PC-9 (cell line): ENCODE results near the gene PLXNA3. TPM values are rescaled to one million over a fixed set of nuclear protein-coding genes. Genes with fewer than 3 reads are reported as not detected.

Experiments used
- BruUV-seq: library from RNA; stranded (reverse); fragments of 400-500 nt; replicated peaks from 2 replicates; lab custom pipeline; 2021; lab: Mats Ljungman, UMichigan
- CTCF ChIA-PET: fragments of 300-600 bp; sonication (Branson Sonifier 250); formaldehyde crosslinking; loops from one replicate; lab custom pipeline; 2022; ENCODE audit warnings: antibody characterized with exemption; lab: Charles Lee
- POLR2A ChIA-PET: fragments of 300-600 bp; sonication (Branson Sonifier 250); formaldehyde crosslinking; loops from one replicate; lab custom pipeline; 2022; ENCODE audit warnings: antibody characterized with exemption; ENCODE audit not compliant: unreplicated experiment; lab: Charles Lee
- DNase-seq, 2 experiments: peaks; one replicate each; pipeline versions ENCODE4 v3.0.0 to v3.0.0-alpha.2; 2015 to 2022; ENCODE audit warnings: mixed read lengths in 1 of 2
- H2AFZ ChIP-seq: fragments of 200-600 bp; sonication (generic); 2 replicates; pipeline ENCODE4 v1.8.1; 2017; ENCODE audit warnings: antibody characterized with exemption
- H3F3A ChIP-seq: fragments of 200-600 bp; sonication (generic); 2 replicates; pipeline ENCODE4 v1.8.1; 2017; ENCODE audit warnings: antibody characterized with exemption, mild to moderate bottlenecking, low read depth; ENCODE audit not compliant: insufficient read depth
- H3K27ac ChIP-seq: fragments of 200-600 bp; sonication (generic); 2 replicates; pipeline ENCODE4 v1.6.1; 2016; ENCODE audit warnings: mixed run types
- H3K27me3 ChIP-seq: fragments of 200-600 bp; sonication (generic); 2 replicates; pipeline ENCODE4 v1.6.1; 2016; ENCODE audit warnings: low read depth, mixed run types; ENCODE audit not compliant: insufficient read depth
- H3K36me3 ChIP-seq: fragments of 200-600 bp; sonication (generic); 2 replicates; pipeline ENCODE4 v1.6.1; 2016; ENCODE audit warnings: low read depth, mixed run types
- H3K4me1 ChIP-seq: fragments of 200-600 bp; sonication (generic); replicated peaks from 2 replicates; pipeline ENCODE4 v1.6.1; 2016; ENCODE audit warnings: mixed run types; ENCODE audit not compliant: insufficient read depth
- H3K4me2 ChIP-seq: fragments of 200-600 bp; sonication (generic); 2 replicates; pipeline ENCODE4 v1.6.1; 2017; ENCODE audit warnings: mixed run types
- H3K4me3 ChIP-seq: fragments of 200-600 bp; sonication (generic); 2 replicates; pipeline ENCODE4 v1.6.1; 2016; ENCODE audit warnings: mixed run types
- H3K79me2 ChIP-seq: fragments of 200-600 bp; sonication (generic); 2 replicates; pipeline ENCODE4 v1.6.1; 2017; ENCODE audit warnings: low read depth, mixed run types
- H3K9me2 ChIP-seq: fragments of 200-600 bp; sonication (generic); 2 replicates; pipeline ENCODE4 v1.8.1; 2017; ENCODE audit warnings: mild to moderate bottlenecking; ENCODE audit not compliant: insufficient read depth
- H3K9me3 ChIP-seq: fragments of 200-600 bp; sonication (generic); 2 replicates; pipeline ENCODE4 v1.8.1; 2016; ENCODE audit warnings: low read depth; ENCODE audit not compliant: insufficient read depth
- H4K20me1 ChIP-seq: fragments of 200-600 bp; sonication (generic); 2 replicates; pipeline ENCODE4 v1.8.1; 2017; ENCODE audit not compliant: insufficient read depth
- EZH2 ChIP-seq: fragments of 200-600 bp; sonication (generic); IDR thresholded peaks from 2 replicates; pipeline ENCODE4 v1.8.0; 2017; ENCODE audit warnings: antibody characterized with exemption, low read depth
- intact Hi-C: fragments of 100-400 bp; cut with micrococcal nuclease; formaldehyde crosslinking; loops from one replicate; pipeline ENCODE4 v1.10.0; 2022; ENCODE audit not compliant: unreplicated experiment
- total RNA-seq: library from RNA; stranded (reverse); gene quantifications from 2 replicates; pipeline ENCODE4 v1.2.3, GENCODE V29; 2021
- TF ChIP-seq, protein P1 (sequence below): fragments of 200-600 bp; sonication (generic); conservative IDR thresholded peaks from 2 replicates; pipeline ENCODE4 v1.6.1; 2017; ENCODE audit warnings: mixed run types, antibody characterized with exemption, mild to moderate bottlenecking, moderate library complexity

PLXNA3 gene
- total RNA-seq, 1 experiment from 2014 or later = 124 TPM

GRCh38 chrX:154439841-154440240 lies 18.2 kb upstream of the PLXNA3 start:
- no peaks in the 10 kb centered on the region for H3K36me3 ChIP-seq
- no TSS peak for BruUV-seq
- no peak overlapping the region for H3K4me3 ChIP-seq
- no peaks in the 10 kb centered on the region for H4K20me1 ChIP-seq
- H3F3A ChIP-seq = peaks cover 13% of the 10 kb centered on the region; the same call in 1 of the 2 replicates
- H3K9me2 ChIP-seq = no peaks in the 10 kb centered on the region
- DNase-seq = no peak
- H3K79me2 ChIP-seq = peaks cover 20% of the 10 kb centered on the region
- TF ChIP-seq EZH2 = no peak
- POLR2A ChIA-PET = no interaction called here
- no peaks in the 10 kb centered on the region for H3K9me3 ChIP-seq
- peaks cover 7% of the 10 kb centered on the region; the same call in 1 of the 2 replicates for H3K4me1 ChIP-seq
- H3K27ac ChIP-seq = no peak overlapping the region
- intact Hi-C loops = loop anchor here (5.0 kb wide), 1 partner anchor 43 kb away; the partner anchor contains the start of gene RPL10
- H3K27me3 ChIP-seq = no peaks in the 10 kb centered on the region
- no peak overlapping the region for H3K4me2 ChIP-seq
- H2AFZ ChIP-seq = no peak overlapping the region
- CTCF ChIA-PET = no interaction called here

GRCh38 chrX:154440623-154441357 lies 17.3 kb upstream of the PLXNA3 start:
- POLR2A ChIA-PET = interaction anchor here (0.6 to 0.7 kb wide), 2 partner anchors 66 to 622 kb away, joined by 4 read pairs; partner anchors contain the start of gene FLNA
- CTCF ChIA-PET = no interaction called here
- intact Hi-C loops = loop anchor here (5.0 kb wide), 1 partner anchor 43 kb away; the partner anchor contains the start of gene RPL10
- H3K79me2 ChIP-seq = peaks cover 25% of the 10 kb centered on the region
- BruUV-seq = no TSS peak
- no peaks in the 10 kb centered on the region for H3K27me3 ChIP-seq
- no peaks in the 10 kb centered on the region for H3K36me3 ChIP-seq
- H3F3A ChIP-seq = peaks cover 13% of the 10 kb centered on the region; the same call in 1 of the 2 replicates
- H3K9me3 ChIP-seq = no peaks in the 10 kb centered on the region
- no peak for DNase-seq
- no peaks in the 10 kb centered on the region for H4K20me1 ChIP-seq
- no peaks in the 10 kb centered on the region for H3K9me2 ChIP-seq
- no peak overlapping the region for H3K4me2 ChIP-seq
- no peak overlapping the region for H2AFZ ChIP-seq
- H3K4me3 ChIP-seq = no peak overlapping the region
- no peak overlapping the region for H3K27ac ChIP-seq
- H3K4me1 ChIP-seq = peaks cover 7% of the 10 kb centered on the region; the same call in 1 of the 2 replicates
- TF ChIP-seq, protein P1, sequence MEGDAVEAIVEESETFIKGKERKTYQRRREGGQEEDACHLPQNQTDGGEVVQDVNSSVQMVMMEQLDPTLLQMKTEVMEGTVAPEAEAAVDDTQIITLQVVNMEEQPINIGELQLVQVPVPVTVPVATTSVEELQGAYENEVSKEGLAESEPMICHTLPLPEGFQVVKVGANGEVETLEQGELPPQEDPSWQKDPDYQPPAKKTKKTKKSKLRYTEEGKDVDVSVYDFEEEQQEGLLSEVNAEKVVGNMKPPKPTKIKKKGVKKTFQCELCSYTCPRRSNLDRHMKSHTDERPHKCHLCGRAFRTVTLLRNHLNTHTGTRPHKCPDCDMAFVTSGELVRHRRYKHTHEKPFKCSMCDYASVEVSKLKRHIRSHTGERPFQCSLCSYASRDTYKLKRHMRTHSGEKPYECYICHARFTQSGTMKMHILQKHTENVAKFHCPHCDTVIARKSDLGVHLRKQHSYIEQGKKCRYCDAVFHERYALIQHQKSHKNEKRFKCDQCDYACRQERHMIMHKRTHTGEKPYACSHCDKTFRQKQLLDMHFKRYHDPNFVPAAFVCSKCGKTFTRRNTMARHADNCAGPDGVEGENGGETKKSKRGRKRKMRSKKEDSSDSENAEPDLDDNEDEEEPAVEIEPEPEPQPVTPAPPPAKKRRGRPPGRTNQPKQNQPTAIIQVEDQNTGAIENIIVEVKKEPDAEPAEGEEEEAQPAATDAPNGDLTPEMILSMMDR = no peak
- no peak for TF ChIP-seq EZH2

DNA sequence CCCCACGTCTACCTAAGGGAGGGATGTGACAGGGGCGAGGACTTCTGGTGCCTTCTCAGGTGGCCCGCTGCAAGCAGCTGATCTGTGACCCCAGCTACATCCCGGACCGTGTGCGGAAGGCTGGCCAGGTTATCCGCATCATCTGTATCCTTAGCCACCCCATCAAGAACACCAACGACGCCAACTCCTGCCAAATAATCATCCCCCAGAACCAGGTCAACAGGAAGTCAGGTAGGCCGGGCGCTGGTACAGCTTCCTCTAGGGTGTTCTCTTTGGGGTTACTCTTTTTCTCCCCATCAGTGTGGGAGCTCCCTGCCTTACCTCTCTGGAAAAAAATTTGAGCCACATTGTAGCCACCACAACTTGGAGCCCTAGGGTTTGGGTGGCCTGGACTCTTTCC lies 16.5 kb upstream of the PLXNA3 start:
- no peak overlapping the region for H3K27ac ChIP-seq
- peaks cover 13% of the 10 kb centered on the region; the same call in 1 of the 2 replicates for H3F3A ChIP-seq
- no peak for TF ChIP-seq EZH2
- TF ChIP-seq, protein P1 = no peak
- H3K27me3 ChIP-seq = no peaks in the 10 kb centered on the region
- H3K4me1 ChIP-seq = peaks cover 7% of the 10 kb centered on the region; the same call in 1 of the 2 replicates
- H3K4me3 ChIP-seq = no peak overlapping the region
- H3K9me2 ChIP-seq = no peaks in the 10 kb centered on the region
- DNase-seq = no peak
- H2AFZ ChIP-seq = no peak overlapping the region
- H4K20me1 ChIP-seq = no peaks in the 10 kb centered on the region
- peaks cover 25% of the 10 kb centered on the region for H3K79me2 ChIP-seq
- H3K4me2 ChIP-seq = no peak overlapping the region
- ChIA-PET CTCF (interaction anchor here (1.0 kb wide), 1 partner anchor 69 kb away, joined by 5 read pairs; no protein-coding TSS in a partner anchor), POLR2A (interaction anchor here (0.6 kb wide), 1 partner anchor 11 kb away, joined by 8 read pairs; no protein-coding TSS in a partner anchor)
- no peaks in the 10 kb centered on the region for H3K9me3 ChIP-seq
- BruUV-seq = no TSS peak
- H3K36me3 ChIP-seq = no peaks in the 10 kb centered on the region
- intact Hi-C loops = loop anchor here (5.0 kb wide), 1 partner anchor 44 kb away; the partner anchor contains the start of gene RPL10
